ENCODE results near the gene MTR. TPM values are rescaled to one million over a fixed set of nuclear protein-coding genes. Genes with fewer than 3 reads are reported as not detected.
"Not testable (repeated sequence)": the region's sequence is repeated elsewhere in the genome, so short reads cannot be mapped to it uniquely, and the experiment has no call there.

MTR gene
- total RNA-seq, 4 donors from 2014 or later, result 19.0 to 78.1 (median 47.5) TPM

DNA sequence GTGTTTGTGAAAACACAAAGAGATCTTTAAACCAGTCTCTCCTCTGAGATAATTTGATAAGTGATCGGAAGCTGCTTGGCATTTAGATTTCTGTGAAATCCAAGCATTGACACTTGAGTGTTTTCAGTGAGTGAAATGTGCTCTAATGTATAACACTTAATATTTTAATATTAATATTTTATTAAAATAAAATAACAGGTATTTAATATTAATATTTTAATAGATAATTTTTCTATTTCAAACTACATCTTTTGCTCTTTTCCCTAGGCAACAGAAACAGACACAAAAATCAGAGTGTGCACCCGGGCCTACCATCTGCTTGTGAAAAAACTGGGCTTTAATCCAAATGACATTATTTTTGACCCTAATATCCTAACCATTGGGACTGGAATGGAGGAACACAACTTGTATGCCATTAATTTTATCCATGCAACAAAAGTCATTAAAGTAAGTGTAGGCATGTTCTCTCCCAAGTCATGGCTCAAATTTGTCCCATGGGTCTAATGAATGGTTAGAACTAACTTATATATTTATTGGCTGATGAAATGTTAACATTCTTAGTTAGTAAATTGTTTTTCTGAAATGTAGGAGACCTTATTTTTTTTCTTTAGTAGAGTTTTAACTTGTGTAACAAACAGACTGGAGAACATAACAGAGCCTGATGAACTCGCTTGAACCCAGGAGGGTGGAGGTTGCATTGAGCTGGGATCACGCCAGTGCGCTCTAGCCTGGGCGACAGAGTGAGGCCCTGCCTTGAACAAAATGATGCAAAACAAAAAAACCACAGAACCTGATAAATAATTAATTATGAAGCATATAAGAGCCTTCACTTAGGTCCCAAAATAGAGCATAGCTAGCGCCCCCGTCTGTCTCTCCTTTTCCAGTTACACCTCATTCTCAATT is 55.2 kb downstream of the MTR start:
- Histone ChIP-seq H3K27me3 (no peaks in the 10 kb centered on the region), H3K9me3 (no peaks in the 10 kb centered on the region), H3K4me1 (peaks cover 0 to 4% of the 10 kb centered on the region in 2 donors), H3K27ac (no peak overlapping the region), H3K36me3 (no peaks in the 10 kb centered on the region), H3K4me3 (no peak overlapping the region)
- TF ChIP-seq CTCF (IDR thresholded peaks at IDR 0.05) (no peak), POLR2A (IDR thresholded peaks at IDR 0.05) (no peak)
- no peak for DNase-seq
- intact Hi-C loops (cut with DNase I; ENCODE audit: low total_unique reads), result no loop called here

DNA sequence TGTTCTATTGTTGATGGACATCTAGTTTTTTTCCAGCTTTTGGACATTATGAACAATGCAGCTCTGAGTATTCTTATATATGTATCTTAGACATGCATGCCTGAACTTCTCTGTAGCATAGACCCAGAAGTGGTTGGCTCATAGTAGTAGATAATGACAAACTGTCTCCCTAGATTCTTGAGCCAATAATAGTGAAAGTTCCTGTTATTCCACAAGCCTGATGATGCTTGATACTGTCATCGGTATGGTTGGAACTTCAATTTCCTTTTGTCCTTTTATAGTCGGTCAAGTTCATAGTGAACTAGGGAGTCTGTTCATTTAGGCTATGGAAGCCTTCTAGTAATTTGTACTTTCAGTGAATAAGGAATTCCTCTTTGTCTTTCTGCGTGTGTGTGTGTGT is 56.8 kb downstream of the MTR start:
- Histone ChIP-seq H3K36me3 (no peaks in the 10 kb centered on the region), H3K27me3 (no peaks in the 10 kb centered on the region), H3K4me3 (no peak overlapping the region), H3K9me3 (no peaks in the 10 kb centered on the region), H3K27ac (no peak overlapping the region), H3K4me1 (peaks cover 0 to 4% of the 10 kb centered on the region in 2 donors)
- TF ChIP-seq CTCF (IDR thresholded peaks at IDR 0.05) (no peak), POLR2A (IDR thresholded peaks at IDR 0.05) (no peak)
- intact Hi-C loops (cut with DNase I; ENCODE audit: low total_unique reads), result no loop called here
- no peak for DNase-seq

DNA sequence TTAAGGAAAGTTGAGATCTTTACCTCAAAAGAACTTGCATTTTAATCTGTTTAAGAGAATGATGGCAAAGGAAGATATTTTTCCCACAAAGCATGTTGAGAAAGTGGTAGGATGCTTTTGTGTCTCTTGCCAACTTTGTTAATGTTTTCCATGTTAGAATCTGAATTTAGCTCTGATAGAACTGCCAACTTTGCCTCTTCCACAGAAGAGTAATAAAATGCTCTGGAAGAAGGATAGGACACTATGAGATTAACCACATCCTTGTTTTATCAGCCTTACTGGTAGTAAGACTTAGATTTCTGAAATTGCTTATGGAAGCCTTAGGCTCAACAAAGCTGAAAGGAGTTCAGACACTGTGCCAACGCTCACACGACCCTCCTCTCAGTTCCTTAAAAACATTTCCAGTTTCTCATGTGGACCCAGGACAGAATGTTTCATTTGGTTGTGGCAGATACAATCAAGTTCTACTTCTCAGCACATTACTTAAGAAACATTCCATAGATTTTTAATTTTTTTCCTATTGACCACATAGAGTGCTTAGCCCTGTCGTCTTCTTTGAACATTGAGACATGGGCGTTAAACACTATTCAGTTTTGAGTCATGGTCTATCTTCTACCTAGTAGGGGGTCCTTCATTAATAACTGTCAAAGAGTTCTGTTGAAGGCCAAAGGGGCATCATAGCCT is 59.0 kb downstream of the MTR start:
- no peaks in the 10 kb centered on the region for H3K9me3 ChIP-seq
- intact Hi-C loops (cut with DNase I; ENCODE audit: low total_unique reads), result no loop called here
- TF ChIP-seq CTCF (IDR thresholded peaks at IDR 0.05) (no peak), POLR2A (IDR thresholded peaks at IDR 0.05) (no peak)
- DNase-seq, result no peak
- no peak overlapping the region for H3K4me3 ChIP-seq
- H3K4me1 ChIP-seq, result peaks cover 0 to 4% of the 10 kb centered on the region in 2 donors
- peak overlapping the region; percentile 13 to 28 for H3K27ac ChIP-seq
- H3K36me3 ChIP-seq, result no peaks in the 10 kb centered on the region
- no peaks in the 10 kb centered on the region for H3K27me3 ChIP-seq

- TF ChIP-seq POLR2A (IDR thresholded peaks at IDR 0.05), result no peak
- no peak for TF ChIP-seq CTCF (IDR thresholded peaks at IDR 0.05)
- no peaks in the 10 kb centered on the region for H3K9me3 ChIP-seq
- intact Hi-C loops (cut with DNase I; ENCODE audit: low total_unique reads), result no loop called here
- no peak for DNase-seq
- H3K27me3 ChIP-seq, result no peaks in the 10 kb centered on the region
- peak overlapping the region; percentile 13 to 28 for H3K27ac ChIP-seq
- H3K4me1 ChIP-seq, result peaks cover 0 to 4% of the 10 kb centered on the region in 2 donors
- H3K4me3 ChIP-seq, result no peak overlapping the region
- H3K36me3 ChIP-seq, result no peaks in the 10 kb centered on the region
Observed at GRCh38 chr1:236854605-236854983, 59.5 kb downstream of the MTR start.

DNA sequence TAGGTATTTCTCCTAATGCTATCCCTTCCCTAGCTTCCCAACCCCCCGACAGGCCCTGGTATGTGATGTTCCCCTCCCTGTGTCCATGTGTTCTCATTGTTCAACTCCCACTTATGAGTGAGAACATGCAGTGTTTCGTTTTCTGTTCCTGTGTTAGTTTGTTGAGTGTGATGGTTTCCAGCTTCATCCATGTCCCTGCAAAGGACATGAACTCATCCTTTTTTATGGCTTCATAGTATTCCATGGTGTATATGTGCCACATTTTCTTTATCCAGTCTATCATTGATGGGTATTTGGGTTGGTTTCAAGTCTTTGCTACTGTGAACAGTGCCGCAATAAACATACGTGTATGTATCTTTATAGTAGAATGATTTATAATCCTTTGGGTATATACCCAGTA is 61.6 kb downstream of the MTR start:
- H3K4me1 ChIP-seq; H3K9me3 ChIP-seq; H3K27me3 ChIP-seq; DNase-seq; H3K36me3 ChIP-seq; intact Hi-C loops (cut with DNase I; ENCODE audit: low total_unique reads); H3K27ac ChIP-seq; H3K4me3 ChIP-seq: not testable (repeated sequence)
